GM19240 (cell line): ENCODE data around the gene SLX9.
A peak's percentile ranks its signal among the peaks of the same experiment; 100 is the strongest.

ENCODE experiments used
- DNase-seq: peaks from one replicate; pipeline ENCODE4 v3.0.0; 2011; ENCODE audit warnings: low spot score; ENCODE audit not compliant: insufficient read length

Gene SLX9

DNA sequence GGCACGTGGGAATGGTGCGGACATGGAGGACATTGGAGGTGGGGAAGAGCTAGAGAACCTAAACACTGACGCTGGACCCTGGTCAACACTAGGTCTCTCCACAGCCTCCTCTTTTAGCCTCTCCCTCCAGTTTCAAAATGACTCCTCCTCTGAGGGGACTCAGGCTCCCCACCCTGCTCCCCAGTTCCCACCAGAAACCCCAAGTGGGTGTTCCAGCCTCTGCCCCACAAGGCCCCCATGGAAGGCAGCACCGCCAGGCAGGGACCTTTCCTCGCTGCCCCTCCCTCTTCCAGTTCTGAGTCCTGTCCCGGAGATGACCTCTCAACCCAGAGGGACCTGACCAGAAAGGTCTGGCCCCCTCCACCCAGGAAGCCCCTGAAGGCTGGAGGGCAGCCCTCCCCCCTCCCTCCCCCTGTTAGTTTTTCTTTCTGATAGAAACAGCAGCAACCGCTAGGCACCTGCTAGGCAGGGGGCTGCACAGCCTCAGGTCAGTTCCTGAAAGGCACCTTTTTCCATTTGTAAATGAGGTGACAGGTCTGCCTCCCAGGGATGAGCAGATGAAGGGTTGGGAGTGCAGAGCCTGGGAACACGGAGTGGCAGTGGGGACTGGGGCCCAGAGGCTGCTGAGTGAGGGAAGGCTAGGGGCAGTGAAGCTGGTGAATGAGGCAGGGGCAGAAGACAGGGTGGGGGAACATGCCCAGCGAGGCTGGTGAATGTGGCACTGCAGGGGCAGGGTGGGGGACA, 9.9 kb upstream of the SLX9 start:
- no peak for DNase-seq

DNA sequence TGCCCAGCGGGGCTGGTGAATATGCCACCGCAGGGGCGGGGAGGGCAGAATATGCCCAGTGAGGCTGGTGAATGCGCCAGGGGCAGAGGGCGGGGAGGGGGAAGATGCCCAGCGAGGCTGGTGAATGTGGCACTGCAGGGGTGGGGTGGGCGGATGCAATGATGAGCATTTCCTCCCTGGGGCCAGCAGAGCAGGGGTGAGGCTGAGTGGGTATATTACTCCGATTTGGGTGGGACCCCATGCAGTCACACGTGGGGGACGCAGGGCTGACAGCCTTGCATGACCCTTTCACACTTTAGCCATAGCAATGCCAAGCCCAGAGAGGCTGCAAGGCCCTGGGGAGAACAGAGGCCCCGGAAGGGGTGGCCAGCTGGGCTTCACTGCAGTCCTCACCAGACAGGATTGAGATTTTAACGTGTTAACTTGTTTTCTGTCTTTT, 9.3 kb upstream of the SLX9 start:
- DNase-seq = no peak

DNA sequence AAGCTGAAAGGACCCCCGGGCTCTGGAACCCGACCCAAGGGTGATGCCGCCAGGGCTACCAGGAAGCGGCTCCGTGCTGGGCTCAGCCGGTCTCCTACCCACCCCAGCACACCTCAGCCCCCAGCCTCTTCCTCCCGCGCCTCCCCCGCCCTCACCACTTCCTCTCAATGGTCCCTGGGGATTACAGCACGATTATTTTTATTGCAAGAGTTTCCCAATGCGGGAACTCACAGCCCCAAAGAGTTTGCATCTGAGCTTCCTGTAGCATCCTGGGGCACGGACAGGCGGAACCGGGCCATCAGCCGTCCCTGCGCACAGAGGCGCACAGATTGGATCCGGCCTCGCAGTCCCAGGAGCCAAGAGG, 8.7 kb upstream of the SLX9 start:
- peak; percentile 39 for DNase-seq

DNA sequence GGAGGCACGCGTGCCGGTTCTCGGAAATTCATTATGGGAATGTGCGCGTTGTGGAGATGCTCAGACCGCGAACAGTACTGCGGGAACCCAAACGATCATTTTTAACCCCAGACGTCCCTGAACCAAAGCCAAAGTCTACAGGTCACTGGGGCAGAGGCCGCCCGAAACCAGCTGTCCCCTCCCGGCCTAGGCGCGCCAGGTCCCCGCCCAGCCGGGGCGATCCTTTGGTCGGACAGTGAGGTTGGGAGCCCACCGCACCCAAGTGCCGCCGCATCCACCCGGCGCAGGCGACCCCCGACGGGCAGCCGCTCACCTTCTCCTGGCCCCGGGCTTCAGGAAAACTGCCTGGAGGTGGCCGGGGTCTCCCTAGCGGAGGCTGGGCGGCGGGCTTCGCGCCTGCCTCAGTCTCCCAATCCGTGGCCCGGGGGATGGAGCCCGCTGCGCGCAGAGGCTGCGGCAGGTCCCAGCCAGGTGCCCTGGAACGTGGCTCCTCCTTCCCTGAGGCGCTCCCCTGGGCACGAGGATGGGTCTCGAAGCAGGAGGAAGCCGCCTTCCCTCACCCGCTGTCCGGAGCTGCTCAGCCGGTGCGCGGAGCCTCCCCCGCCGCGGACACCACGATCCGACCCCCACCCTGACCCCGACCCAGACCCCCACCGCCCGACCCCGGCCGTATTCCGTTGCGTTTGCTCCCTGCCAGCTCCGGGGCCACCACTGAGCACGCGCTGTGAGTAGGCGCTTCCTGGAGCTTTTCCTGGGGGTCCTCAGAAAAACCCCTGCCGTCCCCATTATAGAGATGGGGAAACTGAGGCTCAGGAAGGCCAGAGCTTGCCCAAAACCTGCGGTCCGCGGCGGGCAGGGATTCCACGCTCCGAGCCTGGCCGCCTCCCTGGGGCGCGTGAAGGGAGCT, 8.1 kb upstream of the SLX9 start:
- no peak for DNase-seq

DNA sequence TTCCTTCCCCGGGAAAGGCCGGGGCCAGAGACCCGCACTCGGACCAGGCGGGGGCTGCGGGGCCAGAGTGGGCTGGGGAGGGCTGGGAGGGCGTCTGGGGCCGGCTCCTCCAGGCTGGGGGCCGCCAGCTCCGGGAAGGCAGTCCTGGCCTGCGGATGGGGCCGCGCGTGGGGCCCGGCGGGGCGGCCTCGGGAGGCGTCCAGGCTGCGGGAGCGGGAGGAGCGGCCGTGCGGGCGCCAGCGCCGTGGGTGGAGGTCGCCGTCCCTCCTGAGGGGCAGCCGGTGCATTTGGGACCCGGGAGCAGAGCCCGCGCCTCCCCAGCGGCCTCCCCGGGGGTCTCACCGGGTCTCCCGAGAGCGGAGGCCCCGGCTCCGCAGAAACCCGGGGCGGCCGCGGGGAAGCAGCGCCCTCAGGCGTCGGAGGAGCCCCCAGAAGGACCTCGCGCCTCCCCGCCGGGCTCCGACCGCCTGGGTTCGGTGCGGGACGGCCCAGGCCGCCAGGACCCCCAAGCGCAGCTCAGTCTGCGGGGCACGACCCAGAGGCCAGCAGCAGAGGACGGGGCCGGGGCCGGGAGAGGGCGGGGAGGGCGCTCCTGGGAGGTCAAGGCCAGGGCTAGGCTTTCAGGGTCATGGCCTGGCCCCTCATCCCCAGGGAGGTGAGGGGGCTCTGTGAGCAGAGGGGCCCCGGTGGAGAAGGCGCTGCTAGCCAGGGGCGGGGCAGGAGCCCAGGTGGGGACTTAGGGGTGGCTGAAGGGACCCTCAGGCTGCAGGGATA, 7.2 kb upstream of the SLX9 start:
- DNase-seq = no peak

DNA sequence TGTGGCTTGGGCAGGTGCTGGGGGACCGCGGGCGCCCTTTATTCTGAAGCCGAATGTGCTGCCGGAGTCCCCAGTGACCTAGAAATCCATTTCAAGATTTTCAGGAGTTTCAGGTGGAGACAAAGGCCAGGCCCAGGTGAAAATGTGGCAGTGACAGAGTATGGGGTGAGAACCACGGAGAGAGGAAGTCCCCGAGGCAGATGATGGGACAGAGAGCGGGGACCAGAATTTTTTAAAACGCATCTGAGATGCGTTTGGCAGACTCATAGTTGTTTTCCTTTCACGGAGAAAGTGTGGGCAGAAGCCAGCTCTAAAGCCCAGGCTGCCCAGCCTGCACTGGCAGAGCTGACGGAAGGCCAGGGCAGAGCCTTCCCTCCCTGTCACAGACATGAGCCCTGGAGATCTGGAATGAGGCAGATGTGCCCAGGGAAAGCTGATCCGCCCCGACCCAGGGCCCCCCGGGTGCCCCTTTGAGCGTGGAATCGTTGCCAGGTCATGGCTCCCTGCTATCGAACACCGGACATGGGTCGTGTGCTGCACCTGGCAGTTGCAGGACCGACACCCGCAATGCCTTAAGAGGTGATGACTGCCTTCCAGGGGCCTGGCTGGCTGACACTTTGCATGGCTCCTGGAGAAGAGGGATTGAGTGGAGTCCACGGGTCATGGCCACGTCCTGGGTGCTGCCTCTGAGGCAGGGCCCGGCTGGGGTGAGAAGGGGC, 6.5 kb upstream of the SLX9 start:
- DNase-seq = no peak

DNA sequence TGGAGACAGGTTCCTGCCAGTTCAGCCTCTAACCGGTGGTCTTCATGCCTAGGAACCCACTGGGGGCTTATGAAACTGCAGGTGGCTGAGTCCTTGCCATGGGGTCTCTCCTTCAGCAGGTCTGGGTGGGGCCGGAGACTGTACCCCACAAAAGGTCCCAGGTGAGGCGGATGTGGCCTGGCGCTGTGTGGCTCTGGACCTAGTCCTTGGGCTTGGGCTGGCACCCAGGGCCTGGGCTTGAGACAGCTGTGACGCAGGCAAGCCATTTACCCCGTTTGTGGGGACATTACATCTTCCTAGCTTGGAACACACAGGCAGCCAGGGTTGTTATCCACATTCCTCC, 5.9 kb upstream of the SLX9 start:
- DNase-seq = no peak

DNA sequence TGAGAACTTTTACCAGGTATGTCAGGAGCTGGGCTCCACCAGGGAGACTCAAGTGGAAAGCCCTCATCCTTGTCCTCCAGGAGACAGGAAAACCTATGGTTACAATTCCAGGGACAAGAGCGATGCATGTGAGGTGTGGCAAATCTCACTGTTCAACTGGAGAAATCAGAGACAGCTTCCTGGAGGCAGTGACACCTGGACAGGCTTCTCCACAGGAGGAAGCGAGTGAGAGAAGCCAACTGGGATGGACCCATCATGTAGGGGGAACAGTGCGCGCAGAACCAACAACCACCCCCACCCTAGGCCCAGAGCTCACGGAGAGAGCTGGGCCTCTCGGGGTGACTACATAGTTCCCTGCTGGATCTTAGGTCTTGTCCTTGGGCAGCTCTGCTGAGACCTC, 5.6 kb upstream of the SLX9 start:
- DNase-seq = no peak

DNA sequence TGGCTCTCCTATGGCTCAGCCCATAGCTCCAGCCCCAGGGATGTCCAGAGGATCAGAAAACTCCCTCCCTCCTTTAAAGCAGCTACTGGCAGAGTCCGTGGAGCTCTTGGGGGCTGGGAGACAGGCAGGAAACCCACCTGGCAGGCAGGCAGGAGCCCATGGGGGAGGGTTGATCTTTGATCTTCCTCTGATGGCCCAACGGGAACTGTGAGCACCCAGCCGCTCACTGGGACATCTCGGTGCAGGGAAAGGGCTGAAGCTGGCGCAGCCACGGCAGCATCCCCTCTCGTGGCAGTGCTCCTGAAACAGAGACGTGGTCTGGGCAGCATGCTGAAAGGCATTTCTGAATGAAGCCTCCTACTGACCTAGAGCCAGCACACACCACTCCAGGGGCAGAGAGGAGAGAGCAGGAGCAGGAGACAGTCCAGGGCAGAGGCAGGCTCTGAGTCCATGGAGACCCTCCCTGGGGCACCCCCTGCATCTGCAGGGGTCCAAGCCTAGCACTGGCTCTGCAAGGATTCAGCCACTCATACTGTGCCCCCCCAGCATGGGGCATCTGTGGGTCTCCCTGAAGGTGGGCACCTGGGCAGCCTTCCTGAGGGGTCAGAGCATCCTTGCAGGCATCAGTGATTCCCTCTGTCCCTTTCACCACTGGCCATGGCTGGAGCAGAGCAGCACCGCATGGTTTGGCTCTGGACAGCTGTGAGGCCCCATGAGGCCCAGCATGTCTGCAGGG, 4.9 kb upstream of the SLX9 start:
- no peak for DNase-seq

DNA sequence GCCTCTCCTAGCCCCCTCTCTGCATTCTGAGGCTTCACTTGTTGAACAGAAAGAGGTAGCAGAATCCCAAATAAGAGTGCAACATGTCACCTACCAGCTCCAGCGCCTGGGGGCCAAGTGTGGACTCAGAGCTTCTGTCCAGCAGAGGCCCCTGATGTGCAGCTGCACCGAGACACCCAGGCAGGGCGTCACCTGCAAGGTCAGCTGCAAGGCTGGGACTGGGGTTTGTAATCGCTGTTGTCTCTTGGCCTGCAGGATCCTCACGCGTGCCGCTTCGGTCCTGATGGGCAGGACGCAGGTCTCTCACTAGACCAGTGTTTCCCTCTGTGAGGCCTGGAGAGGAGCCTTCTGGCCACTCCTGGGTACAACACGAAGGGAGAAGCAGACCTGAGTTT, 4.3 kb upstream of the SLX9 start:
- no peak for DNase-seq

DNA sequence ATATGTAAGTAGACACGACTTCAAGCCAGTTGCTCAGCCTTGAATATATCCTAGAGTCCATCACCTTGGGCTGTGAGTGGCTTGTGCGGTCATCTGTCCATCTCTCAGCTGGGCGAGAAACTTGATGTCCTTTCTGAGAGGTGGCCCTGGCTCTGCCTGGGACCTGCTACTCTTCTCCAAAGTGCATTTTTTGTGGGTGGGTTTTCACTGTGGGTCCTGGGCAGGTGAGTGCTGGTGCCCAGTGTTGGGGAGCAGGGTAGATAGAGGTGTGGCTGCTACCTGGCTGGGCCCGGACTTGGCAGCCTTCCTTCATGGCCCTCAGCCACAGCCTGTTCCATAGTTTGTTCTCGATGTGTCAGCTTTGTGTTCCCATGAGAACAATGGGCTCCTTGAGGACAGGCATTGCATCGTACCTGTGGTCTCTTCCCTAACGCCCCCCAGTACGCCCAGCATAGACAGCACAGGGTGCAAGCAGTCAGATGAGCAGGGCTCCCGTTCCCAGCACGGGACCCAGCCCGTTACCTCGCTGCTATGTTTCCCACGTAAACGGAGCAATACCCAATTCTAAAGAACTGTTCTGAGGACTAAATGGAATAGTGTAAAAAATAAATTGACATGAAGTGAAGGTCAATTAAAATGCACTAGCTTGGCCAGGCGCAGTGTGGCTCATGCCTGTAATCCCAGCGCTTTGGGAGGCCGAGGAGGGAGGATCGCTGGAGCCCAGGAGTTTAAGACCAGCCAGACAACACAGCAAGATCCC, 877 bp upstream of the SLX9 start:
- no peak for DNase-seq

DNA sequence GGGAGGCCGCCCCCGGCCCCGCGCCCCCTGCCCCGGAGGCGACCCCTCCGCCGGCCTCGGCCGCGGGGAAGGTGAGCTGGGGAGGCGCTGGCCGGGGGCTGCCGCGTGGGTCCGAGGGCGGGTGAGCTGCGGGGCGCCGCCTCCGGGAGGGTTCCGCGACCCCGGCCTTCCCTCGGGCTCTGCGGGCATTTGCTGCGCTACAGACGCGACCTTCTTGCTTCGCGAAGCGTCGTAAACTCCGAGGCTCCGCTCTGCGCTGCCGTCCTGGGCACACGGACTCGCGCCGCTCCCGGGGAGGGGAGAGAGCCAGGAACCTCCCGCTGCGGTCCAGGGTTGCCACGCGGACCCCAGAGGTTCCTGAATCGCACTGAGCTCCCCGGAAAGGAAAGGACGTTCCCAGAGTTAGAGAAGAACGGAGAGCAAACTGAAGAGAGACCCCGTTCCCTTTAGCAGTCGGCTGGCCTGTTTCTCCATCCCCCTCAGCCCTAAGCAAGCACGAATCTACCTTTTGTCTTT, 345 bp downstream of the SLX9 start:
- peak; percentile 29 for DNase-seq

DNA sequence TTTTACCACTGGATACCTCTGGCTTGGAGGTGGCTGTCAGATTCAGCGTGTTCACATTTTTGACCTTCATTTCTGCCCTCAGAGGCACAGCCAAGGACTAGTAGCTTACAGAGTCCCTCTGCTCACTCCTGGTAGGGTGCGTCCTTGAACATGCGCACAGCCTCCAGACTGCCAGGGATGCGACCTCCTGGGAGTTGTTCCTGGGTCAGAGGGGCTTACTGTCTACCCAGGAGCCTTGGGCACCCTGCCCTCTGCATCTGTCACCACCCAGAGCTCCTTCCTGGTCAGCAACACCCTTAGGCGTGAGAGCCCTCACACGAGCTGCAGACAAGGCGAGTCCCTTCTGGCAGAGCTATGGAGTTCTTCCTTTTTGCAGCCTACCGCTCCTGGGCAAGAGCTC, 1.7 kb downstream of the SLX9 start:
- no peak for DNase-seq

DNA sequence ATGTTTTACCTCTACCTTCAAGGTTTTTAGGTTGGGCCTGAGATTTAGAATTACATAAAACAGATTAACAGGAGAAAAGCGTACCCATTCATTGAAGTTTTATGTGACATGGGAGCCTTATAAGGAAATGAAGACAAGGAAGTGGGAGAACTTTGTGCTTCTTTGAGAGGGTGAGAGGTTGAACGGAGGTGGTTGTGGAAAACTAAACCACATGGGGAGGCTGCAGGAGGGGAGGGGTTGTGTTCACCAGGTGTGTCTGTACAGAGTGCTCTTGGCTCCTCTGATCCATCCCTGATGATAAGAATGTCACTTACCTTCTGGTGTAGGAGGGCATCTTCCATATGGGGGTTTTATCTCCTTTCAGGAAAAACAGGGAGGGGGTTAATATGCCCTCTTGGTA, 2.7 kb downstream of the SLX9 start:
- DNase-seq = no peak

DNA sequence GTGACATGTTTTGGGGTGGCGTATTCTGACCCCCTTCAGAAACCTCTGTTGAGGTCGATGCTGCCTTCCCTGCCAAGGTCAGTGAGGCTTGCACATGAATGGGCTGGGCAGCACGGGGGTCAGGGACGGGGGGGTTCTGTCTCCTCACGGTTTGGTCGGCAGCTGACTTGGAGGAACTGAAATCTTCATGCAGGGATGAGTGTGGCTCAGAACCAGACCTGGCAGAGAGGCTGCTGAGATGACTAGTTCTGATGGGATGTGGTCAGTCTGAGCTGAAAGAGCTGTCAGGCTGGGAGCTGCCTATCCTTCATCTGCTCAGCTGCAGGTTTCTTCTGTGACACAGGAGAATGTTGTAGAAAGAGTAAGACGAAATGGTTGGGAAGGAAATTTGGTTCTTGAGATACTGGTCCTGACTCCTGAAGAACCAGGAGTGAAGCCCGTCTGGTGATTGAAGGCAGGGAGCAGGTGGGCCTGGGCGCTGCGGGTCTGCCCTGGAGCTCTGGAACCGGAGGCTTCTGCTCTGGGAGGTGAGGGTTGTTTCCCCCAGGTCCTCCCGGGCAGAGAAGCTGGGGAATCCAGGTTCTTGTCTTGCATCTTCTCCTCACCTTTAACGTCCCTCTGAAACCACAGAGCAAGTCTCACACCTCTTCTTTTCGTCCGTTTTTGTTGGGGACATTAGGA, 3.3 kb downstream of the SLX9 start:
- DNase-seq = no peak

DNA sequence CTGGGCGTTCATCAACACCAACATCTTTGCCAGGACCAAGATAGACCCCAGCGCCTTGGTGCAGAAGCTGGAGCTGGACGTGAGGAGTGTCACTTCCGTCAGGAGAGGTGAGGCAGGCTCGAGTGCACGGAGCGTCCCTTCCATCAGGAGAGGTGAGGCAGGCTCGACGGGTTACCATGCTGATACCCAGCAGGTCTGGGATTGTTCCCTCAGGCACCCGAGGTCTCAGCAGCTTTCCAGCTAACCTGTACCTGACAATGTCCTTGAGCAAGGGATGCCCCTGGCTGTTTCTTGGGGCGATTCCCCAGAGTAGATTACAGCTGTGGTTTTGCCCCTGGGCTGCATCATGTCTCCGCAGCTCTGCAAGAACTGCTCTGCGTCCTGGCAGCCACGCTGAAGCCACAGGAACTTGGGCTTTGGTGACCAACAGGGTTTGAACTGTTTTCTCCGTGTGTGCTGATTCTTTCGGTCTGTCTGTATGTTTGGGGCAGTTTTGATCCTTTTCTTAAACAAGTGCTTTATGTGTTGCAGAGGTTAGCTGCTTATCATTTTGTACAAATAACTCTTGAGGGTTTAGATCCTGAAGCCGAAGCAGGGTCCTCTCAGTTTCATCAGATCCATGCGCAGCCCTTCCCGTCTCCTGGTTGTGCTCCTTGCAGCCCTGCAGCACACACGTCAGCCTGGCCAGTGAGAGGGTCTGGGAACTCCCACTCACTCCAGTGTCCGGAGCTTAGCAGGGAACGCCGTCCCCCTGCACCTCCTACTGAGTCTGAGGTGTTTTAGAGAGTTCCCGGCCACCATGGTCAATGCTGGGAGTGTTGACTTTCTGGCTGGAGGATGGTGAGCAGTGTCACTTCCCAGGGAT, 4.1 kb downstream of the SLX9 start:
- DNase-seq = no peak

DNA sequence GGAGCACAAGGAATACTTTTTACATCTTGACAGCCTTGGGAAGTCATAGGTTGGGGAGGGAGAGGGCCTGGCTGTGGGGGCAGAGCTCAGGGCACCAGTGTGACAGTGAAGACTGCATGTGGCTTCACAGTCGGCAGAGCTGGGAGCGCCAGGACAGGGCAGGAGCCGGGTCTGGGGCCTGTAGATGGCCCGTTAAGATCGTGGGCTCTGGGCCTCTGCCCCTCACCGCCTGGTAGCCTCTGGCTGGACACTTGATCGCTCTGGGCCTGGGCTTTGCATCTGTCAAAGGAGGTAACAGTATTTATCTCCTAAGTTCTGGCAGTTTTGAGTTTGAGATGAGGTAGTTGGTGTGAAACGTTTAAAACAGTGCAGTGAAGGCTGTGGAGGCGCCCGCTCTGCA, 4.8 kb downstream of the SLX9 start:
- DNase-seq = no peak
